ENCODE measurements around the gene ABCG4.

DNA sequence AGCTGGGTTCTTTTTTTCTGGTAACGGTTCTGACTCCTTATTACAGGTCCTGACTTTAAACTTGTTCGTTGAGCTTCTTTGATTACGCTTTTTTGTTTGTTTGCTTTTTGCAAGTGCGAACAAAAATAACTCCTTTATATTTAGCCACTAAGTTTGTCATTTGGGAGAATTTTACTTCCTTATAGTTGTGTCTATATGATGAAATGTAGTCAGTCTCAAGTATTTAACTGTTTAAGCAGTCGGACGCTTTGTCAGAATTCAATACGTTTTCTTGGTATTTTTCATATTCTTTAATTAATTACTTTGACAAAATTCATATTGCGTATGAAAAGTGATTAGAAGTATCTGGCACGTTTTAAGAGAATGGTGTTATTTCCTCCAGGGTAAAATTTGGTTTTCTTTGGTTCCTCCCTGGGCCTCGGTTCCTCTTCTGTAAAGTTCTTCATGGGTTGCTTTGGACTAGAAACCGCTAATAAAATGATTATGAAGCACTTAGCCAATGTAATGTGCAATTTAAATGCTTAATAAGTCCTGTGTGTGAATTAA, 58.6 kb downstream of the ABCG4 start:
- no peak for TF ChIP-seq POLR2AphosphoS5 (IDR thresholded peaks at IDR 0.05; ENCODE audit: low read depth, low read length)
- TF ChIP-seq, protein P1, sequence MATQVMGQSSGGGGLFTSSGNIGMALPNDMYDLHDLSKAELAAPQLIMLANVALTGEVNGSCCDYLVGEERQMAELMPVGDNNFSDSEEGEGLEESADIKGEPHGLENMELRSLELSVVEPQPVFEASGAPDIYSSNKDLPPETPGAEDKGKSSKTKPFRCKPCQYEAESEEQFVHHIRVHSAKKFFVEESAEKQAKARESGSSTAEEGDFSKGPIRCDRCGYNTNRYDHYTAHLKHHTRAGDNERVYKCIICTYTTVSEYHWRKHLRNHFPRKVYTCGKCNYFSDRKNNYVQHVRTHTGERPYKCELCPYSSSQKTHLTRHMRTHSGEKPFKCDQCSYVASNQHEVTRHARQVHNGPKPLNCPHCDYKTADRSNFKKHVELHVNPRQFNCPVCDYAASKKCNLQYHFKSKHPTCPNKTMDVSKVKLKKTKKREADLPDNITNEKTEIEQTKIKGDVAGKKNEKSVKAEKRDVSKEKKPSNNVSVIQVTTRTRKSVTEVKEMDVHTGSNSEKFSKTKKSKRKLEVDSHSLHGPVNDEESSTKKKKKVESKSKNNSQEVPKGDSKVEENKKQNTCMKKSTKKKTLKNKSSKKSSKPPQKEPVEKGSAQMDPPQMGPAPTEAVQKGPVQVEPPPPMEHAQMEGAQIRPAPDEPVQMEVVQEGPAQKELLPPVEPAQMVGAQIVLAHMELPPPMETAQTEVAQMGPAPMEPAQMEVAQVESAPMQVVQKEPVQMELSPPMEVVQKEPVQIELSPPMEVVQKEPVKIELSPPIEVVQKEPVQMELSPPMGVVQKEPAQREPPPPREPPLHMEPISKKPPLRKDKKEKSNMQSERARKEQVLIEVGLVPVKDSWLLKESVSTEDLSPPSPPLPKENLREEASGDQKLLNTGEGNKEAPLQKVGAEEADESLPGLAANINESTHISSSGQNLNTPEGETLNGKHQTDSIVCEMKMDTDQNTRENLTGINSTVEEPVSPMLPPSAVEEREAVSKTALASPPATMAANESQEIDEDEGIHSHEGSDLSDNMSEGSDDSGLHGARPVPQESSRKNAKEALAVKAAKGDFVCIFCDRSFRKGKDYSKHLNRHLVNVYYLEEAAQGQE (IDR thresholded peaks at IDR 0.05; ENCODE audit: insufficient read depth in 1 of 2, low read depth in 2 of 2, low read length in 2 of 2): no peak
- TF ChIP-seq SIN3A (IDR thresholded peaks at IDR 0.05; ENCODE audit: borderline replicate concordance, insufficient read depth, low read length): no peak
- TF ChIP-seq TAF1 (IDR thresholded peaks at IDR 0.05; ENCODE audit: borderline replicate concordance, insufficient read depth, low read length): no peak
- TF ChIP-seq FOXP2 (optimal IDR thresholded peaks at IDR 0.05; ENCODE audit: borderline replicate concordance, extremely low read depth, extremely low read length, insufficient read depth): no peak

All from PFSK-1 (cell line).